MM.1S (cell line): ENCODE data around the gene KCNG2.

ENCODE experiments used
- CTCF ChIP-seq: fragments of 300-600 bp; sonication (generic); IDR thresholded peaks from 2 replicates; pipeline ENCODE4 v1.5.1; 2016; ENCODE audit warnings: antibody characterized with exemption, low read length, mixed read lengths
- EZH2phosphoT487 ChIP-seq: fragments of 300-600 bp; sonication (generic); IDR thresholded peaks from 2 replicates; pipeline ENCODE4 v1.6.1; 2018; ENCODE audit warnings: antibody characterized with exemption, low read length

DNA sequence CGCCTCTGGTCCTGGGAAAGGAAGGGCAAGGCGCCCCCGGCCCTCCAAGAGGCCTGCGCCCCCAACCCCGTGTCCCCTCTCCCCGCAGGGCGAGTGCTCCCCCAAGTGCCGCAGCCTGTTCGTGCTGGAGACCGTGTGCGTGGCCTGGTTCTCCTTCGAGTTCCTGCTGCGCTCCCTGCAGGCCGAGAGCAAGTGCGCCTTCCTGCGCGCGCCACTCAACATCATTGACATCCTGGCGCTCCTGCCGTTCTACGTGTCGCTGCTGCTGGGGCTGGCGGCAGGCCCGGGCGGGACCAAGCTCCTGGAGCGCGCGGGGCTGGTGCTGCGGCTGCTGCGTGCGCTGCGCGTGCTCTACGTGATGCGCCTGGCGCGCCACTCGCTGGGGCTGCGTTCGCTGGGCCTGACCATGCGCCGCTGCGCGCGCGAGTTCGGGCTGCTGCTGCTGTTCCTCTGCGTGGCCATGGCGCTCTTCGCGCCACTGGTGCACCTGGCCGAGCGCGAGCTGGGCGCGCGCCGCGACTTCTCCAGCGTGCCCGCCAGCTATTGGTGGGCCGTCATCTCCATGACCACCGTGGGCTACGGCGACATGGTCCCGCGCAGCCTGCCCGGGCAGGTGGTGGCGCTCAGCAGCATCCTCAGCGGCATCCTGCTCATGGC lies 101.3 kb downstream of the KCNG2 start:
- no peak for TF ChIP-seq CTCF
- TF ChIP-seq EZH2phosphoT487: no peak
